CD4-positive, alpha-beta T cell treated with Interleukin-17A for 1 hour (primary cell): ENCODE data around the gene NOL6.
"Not testable (repeated sequence)": the region's sequence is repeated elsewhere in the genome, so short reads cannot be mapped to it uniquely, and the experiment has no call there.

ENCODE experiments used
- DNase-seq: peaks from one replicate; pipeline ENCODE4 v3.0.0-alpha.2; 2020

Gene NOL6

DNA sequence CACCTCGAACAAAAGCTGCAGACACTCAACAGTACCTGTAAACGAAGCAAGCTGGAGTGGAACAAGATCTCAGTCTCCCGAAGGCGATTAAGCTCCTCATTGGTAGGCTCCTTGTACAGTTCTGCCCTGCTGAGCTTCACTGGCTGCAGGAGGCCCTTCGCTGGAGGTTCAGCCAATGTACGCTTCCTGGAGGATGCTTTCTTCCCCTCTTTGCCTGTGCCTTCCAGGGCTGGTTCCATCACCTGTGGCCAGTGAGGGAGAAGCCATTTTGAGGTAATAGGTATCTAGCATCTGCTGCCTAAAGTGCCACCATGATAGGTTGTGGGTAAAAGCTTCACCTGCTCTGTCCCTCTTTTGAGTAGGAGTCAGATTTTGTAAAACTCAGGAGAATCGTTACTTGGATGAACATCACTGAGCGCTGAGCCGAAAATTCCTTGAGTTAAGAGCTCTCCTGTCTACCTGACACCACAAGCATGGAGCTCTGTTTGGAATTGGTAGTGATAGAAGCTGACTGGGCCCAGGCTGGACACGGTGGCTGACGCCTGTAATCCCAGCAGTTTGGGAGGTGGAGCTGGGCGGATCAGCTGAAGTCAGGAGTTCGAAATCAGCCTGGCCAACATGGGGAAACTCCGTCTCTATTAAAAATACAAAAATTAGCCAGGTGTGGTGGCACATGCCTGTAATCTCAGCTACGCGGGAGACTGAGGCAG is 1.4 kb downstream of the NOL6 start:
- no peak for DNase-seq

DNA sequence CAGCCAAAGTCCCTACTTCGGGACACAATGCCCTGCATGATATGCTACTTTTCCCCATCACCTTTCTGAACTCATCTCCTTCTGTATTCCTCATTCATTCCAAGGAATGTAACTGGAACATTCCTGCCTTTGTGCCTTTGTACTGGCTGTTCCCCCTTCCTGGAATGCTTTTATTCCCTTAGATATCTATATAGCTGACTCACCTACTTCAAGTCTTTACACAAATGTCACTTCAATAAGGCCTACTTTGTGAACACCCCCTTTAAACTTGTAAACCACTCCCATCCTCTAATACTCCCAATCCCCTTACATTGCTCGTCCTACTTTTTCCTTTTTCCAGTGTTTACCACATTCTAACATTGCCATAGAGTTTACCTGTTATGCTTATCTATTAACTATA is 2.4 kb downstream of the NOL6 start:
- no peak for DNase-seq

DNA sequence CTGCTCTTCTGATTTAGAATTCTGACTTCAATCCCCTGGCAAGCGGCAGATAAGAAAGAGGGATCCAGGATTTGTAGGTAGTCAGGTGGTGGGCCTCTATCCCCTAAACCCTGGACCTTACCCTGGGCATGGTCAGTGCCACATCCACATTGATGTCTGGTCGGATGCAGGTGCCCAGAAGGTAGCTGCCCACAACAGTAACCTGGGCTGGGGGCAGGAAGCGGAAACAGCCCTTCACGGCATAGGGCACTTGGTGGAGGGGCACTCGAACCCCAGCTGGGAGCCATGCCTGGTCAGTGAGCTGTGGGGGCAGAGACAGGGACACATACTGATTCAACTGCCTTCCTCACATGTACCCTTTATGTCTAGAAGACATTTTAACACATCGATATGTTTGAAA is 3.8 kb downstream of the NOL6 start:
- DNase-seq: no peak

DNA sequence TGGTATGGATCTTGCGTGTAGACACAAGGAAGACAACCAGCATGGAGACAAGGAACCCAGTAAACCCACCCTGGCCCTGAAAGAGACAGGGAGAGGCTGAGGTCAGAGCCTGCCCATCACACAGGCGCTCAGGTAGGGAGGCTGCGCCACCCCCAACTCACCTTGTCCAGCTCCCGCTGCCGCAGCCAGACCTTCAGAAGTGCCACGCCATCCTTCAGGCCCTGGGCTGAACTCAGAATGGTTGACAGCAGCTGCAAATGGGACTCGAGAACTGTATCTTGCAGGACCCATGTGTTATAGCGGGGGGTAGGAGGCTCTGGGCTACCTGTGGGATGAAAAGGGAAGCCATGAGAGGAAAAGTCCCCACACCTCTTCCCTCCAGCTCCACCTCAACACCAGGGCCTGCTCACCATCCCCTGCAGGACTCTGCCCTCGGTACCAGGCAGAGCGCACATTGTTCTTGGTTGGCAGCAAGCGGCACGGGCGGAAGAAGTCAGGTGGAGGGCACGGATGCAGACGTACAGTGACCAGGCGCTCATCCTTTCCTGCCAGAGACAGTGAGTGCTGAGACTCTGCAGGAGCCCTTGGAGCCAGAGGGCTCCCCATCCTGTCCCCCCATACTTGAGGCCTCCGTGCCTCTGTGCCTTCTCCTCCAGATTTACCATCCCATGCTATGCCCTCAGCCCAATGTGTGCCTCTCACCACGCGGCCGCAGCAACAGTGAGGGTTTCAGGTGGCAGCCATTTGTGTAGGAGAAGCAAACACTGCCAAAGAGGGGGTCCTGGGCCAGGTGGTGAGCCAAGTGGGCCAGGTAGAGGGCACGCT is 4.7 kb downstream of the NOL6 start:
- no peak for DNase-seq

DNA sequence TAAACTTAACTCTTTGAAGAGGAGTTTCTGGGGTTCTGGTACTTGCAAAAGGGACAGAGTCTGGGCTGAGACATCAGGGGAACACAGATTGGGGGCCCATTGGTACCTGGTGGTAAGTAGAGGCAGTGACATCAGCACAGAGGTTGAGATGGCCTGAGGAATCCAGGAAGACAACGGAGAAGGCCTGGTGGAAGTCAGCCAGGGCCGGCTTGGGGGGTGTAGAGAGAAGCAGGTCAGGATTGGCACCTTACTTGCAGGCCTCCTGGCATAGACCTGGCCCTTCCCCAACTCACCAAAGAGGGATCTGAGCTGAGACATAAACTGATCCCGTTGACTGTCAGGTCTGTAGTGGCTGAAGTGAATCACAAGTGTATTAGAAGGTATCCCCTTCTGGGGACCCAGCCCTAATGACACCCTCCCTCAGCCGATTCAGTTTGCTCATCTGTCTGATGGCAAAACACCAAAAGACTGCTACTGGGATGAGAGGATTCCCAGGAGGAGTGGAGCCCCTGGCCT is 5.5 kb downstream of the NOL6 start:
- DNase-seq: no peak

DNA sequence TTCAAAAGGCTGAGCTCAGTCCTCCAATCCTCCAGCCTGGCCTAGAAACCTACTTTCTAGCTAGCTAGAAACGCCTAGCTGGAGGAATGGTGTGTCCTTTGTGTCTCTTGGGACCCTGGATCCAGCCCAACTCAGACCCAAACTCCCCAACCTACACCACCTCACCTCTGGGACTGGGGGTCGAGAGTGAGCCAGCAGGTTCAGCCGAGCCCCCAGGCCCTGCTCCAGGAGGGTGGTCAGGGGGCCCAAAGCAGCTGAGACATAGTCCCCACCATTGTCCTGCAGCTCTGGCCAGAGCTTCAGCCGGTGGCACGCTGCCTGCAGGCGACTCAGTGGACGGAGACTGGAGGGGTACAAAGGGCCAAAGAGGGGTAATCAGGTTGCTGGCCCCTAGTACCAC is 6.2 kb downstream of the NOL6 start:
- DNase-seq: no peak

DNA sequence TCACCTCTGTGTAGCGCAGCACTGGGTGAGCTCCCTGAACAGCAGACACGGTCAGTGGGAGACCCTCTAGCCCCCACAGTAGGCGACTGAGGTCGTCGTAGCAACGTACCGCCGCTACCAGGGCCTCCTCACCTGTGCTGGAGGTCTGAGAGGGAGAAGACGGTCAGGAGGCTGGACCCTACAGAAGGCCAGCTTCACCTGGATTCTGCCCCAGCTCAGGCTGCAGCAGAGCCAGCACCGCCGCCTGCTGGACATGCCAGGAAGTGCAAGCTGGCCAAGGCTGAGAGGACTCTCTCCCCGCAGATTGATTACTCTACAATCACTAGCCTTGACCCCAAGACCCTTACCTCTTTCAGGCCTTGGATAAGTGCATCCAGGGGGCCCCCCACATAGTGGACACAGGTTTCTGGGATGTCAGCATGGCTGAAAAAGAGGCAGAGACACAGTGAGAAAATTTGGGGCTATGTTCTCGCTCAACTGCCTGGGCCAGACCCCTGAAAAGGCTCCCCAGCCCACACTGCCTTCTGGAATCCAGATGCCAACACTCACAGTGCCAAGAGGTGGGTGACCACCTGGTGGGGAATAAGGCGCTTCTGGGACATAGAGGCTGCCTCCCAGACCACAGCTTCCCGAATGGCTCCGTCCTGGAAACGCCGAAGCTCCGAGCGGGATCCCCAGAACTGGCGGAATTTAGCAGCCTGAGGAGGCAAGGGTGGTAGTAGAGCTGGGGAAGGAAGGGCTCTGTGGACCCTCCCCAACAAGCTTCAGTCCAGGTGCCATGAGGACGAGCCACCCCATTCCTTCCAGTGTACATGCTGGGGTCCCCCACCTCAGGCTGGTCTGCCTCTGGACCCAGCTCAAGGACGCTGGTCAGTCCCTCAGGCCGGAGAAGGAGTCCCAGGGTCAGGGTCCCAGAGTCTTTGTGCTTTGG is 6.9 kb downstream of the NOL6 start:
- DNase-seq: peak; percentile 73

DNA sequence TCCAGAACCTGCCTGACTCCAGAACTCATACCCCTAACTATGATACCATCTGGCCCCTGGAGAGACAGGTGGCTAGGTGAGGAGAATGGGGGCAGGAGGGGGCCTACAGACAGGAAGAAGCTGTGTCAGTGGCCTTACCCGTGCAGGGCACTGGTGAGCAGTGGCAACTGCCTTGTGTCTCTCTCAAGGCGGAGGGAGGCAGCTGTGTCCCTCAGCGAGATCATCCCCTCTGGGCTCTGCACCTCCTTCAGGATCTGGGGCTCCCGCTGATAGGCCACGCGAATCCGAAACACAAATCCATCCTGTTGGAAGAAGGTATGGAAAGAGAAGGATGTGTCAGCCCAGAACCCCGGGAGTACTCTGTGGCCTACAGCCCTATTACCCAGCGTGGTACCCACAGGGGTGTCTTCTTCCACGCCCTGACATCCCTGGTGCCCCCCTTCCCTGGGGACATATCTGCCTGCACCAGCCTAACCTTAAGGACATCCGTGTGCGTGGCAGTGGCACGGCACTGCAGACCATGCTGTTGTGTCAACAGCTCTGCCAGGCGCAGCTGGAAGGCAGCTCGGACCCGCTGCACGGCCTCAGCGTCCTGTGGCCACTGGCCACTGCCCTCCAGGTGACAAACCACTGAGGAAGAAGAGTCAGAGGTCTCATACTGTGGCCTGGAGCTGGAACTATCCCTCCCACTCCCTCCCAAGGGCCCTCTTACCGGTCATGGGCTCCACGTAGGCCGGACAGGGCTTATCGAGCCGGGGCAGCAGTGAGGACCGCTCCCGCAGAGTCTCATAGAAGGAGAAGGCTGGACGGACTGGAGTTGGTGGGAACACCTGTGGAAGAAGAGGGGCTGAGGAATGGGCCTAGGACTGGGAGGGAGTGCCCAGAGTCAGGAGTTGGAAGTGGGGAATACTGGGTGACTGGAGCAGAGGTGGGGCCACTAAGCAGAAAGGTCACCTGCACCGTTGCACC is 7.8 kb downstream of the NOL6 start:
- DNase-seq: no peak

DNA sequence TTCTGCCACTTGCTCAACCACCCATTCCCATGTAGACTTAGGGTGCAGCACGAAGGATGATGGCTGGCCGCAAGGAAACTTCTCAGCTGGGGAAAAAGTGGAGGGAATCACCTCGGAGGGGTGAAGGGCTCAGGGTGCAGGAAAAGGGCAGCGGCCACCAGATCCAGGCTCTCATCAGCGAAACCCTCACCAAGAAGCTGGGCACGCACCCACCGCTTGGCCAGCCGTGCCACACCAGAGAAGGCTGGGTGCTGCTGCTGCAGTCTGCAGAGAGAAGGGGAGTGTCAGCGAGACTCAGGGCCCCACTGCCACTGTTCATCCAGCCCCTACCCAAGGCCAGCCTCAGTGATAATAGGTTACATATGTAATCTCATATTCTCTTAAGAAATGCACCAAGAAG is 8.6 kb downstream of the NOL6 start:
- DNase-seq: no peak

DNA sequence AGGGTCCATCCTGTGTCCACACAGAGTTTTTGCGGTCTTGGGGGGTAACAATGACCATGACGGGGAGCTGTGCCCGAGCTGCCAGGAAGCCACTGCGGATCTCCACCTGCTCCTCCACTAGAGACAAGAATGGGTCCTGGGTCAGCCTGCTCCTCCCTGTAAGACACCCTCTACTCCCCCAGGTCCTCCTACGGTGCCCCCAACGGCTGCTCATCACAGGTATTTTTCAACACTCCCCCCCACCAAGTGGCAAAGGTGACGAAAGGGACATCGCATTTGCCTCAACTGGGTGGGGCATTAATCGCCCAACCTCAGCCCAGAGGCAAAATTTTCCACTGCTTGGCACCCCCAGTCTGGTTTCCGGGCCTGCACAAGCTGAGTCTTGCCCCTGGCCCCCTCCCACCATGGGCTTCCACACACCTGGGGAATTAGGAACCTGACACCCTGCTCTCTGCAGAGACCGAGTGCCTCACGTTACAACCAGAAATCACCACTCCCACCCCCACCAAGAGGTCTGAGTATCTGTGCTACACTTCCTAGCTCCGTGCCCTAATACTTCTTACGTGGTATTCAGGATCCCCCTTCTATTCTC is 9.6 kb downstream of the NOL6 start:
- DNase-seq: no peak

DNA sequence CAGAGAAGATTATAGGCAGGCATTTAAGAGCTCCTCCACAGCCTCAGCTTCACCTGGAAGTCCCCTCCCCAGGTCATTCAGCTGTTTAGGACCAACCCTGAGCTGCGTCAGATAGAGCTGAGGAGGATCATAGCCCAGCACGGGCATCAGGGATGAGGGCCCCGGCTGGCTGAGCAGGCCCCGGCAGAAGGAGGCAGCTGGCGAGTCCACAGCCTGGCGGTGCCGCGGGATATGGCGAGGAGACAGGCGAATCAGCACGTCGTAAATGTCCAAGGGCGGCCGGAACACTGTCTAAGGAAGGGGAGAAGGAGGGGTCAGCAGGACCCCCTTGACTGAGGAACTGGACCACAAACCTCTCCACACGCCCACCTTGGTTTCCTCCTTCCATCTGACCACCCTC is 10.6 kb downstream of the NOL6 start:
- no peak for DNase-seq

DNA sequence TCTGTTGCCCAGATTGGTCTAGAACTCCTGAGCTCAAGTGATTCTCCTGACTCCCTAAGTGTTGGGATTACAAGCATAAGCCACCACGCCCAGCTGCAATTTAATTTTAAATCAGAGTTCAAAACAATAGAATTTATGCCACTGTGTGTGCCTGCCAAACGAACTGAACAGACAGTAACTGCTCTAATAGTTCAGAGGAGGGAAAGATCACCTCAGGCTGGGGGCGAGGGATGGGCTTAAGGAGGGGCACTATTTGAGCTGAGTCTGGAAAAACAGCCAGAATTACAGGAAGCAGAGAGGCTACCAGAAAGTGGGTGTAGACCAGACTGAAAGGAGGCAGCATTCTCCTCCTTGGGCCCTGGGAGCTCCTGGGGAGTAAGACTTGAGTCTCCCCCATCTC is 12.2 kb downstream of the NOL6 start:
- no peak for DNase-seq

DNA sequence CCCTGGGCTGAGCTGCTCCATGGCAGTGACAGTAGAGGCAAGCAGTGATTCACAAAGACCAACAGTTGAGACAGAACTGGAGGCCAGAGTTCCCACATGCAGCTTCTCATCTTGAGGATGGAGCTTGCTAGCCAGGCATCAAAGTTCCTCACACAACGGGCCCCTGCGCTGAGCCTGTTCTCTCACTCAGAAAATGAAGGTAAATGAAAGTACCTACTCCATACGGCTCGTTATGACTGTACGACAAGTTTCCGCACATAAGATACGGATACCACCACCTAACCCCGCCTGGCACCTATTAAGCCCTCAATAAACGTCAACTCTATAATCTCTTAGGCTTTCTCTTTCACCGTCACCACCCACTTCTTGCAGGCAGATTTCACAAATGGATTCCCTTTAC is 12.9 kb downstream of the NOL6 start:
- no peak for DNase-seq

DNA sequence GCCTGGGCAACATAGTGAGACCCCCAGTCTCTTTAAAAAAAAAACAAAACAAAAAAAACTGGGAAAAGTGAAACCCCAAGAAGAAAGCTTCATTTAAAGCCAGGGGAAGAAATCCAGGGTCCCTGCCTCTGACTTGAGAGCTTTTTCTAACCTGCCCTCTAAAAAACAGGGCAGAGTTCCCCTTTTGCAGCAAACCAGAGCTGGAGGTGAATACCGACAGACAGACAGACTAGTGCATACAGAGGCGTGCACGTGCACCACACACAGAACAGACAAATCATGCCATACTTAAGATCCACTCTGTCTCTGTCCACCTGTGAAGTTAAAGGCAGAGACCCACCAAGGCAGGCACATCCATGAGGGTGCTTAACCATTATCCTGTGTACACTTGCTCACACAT is 14.6 kb downstream of the NOL6 start:
- peak; percentile 19 for DNase-seq

DNA sequence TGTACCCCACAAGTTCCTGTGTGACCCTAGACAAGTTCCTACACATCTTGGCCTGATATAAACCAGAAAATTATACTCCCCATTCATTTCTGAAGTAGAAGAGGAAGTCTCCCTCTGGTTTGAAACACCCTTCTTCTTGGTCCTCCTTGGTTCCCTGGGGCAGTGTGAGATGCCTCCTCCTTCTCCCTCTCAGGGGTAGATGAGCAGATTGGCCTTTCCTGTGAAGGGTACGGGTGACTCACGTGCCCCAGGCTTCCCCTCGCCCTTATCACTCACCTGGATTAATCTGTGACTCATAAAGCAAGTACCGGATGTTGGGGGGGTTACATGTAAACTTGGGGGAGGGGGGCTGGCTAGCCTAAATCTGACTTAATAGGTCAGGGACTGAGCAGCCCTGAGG is 15.3 kb downstream of the NOL6 start:
- DNase-seq: peak; percentile 80

DNA sequence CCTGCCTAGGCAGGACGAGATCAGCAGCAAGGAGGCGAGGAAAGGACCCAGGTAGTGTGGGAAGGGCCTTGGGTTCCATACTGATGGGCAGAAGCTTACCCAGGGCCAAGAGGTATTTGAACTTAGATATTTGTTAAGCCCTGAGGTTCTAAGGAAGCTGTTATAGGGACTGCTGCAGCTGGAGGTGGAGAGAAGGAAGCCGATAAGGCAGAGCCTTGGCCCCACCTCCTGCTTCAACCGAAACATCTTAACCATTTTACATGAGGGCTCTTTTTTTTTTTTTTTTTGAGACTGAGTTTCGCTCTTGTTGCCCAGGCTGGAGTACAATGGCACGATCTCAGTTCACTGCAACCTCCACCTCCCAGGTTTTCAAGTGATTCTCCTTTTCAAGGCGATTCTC is 17.8 kb downstream of the NOL6 start:
- DNase-seq: peak; percentile 38

DNA sequence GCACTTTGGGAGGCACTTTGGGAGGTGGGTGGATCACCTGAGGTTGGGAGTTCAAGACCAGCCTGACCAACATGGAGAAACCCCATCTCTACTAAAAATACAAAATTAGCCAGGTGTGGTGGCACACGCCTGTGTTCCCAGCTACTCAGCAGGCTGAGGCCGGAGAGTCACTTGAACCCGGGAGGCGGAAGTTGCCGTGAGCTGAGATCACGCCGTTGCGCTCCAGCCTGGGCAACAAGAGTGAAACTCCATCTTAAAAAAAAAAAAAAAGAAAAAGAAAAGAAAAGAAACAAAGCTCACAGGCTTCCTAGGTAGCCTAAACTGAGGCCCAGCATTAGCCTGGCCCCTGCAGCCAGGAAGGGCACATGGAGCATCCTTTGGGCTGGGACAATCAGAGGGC is 18.3 kb downstream of the NOL6 start:
- DNase-seq: not testable (repeated sequence)

DNA sequence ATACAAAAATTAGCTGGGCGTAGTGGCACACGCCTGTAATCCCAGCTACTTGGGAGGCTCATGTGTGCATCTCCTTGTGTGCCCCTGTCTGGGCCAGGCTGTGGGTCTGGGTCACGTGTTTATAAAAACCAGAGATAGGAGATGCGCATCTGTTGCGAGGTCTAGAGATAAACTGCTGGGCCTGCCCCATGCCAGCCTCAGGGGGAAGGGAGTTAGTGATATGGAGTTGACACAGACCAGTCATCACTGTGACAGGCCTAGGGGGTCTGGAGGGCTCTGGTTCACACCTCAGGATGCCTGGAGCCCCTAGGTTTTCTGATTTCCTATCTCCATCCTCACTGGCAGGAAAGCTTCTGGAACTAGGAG is 19.1 kb downstream of the NOL6 start:
- DNase-seq: not testable (repeated sequence)

DNA sequence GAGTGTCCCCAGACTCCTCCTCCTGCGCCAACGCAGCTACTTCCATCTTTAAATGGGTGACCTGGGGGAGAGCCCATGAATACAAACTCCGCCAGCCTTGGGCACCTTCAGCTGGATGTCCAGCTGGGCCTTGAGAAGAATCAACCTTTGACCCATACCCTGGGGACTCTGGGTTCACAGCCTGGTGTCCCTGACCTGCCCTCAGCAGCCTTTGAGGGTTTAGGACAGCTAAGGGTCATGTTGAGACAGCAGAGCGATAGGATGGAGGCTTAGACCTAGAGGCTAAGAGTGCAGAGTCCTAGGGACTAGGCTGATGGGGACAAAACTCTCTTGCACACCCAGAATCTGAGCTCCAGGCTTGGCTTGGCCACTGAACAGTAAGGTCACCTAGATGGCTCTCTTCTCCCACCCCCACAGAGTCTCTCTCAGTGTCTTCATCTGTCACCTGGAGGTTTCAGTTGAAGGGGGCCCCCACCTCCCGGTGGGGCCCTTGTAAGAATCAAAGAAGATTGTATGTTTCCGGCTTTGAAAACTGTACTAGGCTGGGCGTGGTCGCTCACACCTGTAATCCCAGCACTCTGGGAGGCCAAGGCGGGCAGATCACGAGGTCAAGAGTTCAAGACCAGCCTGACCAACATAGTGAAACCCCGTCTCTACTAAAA is 19.6 kb downstream of the NOL6 start:
- peak; percentile 12 for DNase-seq

DNA sequence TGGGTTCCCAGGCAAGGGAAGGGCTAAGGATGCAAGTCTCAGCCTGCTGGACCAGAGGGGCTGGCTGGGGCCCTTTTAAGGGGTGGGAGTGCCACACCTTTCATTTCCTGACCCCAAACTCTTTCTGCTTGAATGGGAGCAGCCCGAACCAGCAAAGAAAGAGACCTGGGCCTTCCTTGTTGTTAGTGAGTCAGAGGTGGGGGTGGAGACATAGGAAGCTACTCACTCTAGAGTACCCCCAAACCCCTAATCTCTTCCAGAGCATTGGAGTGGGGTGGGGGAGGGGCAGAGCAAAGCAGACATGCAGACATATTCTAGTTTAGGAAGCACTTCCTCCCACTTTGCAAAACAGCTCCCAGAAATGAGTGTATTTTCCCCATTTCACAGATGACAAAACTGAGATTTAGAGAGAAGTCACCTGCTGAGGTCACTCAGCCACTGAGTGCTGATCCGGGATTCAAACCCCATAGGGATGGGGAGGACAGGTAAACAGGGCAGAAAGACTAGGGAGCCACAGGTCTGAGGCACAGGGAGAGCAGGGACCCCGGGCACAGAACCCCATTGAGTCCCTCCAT is 20.4 kb downstream of the NOL6 start:
- DNase-seq: no peak

DNA sequence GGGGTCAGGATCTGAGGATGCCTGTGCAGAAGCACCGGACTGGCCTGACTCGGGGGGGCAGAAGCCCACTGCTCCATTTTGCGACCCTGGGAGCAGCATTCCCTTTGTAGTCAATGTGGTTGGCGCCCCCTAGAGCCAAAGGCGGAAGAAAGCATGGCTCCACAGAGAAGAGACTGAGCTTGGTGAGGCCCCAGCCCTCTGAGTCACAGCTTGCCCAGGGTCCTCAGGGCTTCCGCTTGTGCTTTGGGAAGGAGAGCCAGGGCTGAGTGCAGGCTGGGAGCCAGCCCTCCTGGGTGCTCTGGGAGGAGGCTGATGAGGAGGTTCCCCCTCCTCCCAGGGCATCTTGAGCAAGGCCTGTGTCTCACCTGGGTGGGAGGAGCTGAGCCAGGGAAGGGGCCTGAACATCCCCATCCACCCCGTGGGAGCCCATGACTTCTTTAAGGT is 20.9 kb downstream of the NOL6 start:
- DNase-seq: peak; percentile 55
